Breast epithelium (tissue), 4 donors: ENCODE results near the gene HMGCLL1. TPM values are rescaled to one million over a fixed set of nuclear protein-coding genes. Genes with fewer than 3 reads are reported as not detected.

Experiments
- DNase-seq, 2 donors: peaks; one replicate each; pipeline ENCODE4 v3.0.0-alpha.2; 2019; ENCODE audit warnings: low spot score in 2 of 2
- H3K27ac ChIP-seq, 2 donors: fragments of 200-600 bp; sonication (generic) in 1 of 2; one replicate each; pipeline ENCODE4 v1.5.1; 2016 to 2019; ENCODE audit warnings: mild to moderate bottlenecking in 1 of 2
- H3K27me3 ChIP-seq, 2 donors: fragments of 200-600 bp; sonication (generic) in 1 of 2; one replicate each; pipeline versions ENCODE4 v1.5.1 to v1.6.0; 2017 to 2019; ENCODE audit warnings: control low read depth in 1 of 2, mild to moderate bottlenecking in 1 of 2
- H3K36me3 ChIP-seq: fragments of 200-600 bp; one replicate; pipeline ENCODE4 v1.5.1; 2019
- H3K4me1 ChIP-seq, 2 donors: fragments of 200-600 bp; sonication (generic); one replicate each; pipeline ENCODE4 v1.5.1; 2016 to 2019; ENCODE audit warnings: control low read depth in 1 of 2
- H3K4me3 ChIP-seq, 3 donors: fragments of 200-600 bp; sonication (generic); 1 replicate in 2 of 3; 2 replicates in 1 of 3; pipeline ENCODE4 v1.5.1; 2016 to 2019; ENCODE audit warnings: mild to moderate bottlenecking in 3 of 3, moderate library complexity in 2 of 3
- H3K9me3 ChIP-seq, 2 donors: fragments of 200-600 bp; sonication (generic) in 1 of 2; one replicate each; pipeline ENCODE4 v1.5.1; 2016 to 2019; ENCODE audit warnings: control low read depth in 1 of 2
- POLR2A ChIP-seq: fragments of 450-650 bp; IDR thresholded peaks from one replicate; pipeline ENCODE4 v1.6.1; 2016; ENCODE audit warnings: antibody characterized with exemption, mild to moderate bottlenecking, moderate library complexity
- POLR2AphosphoS5 ChIP-seq, 3 donors: sonication (generic); formaldehyde crosslinking; IDR thresholded peaks; one replicate each; pipeline ENCODE4 v1.6.1; 2017; ENCODE audit warnings: antibody characterized with exemption in 3 of 3
- intact Hi-C: fragments of 100-400 bp; cut with DNase I; formaldehyde crosslinking; loops from one replicate; pipeline ENCODE4 v1.15.1; 2023; ENCODE audit warnings: low total_unique reads
- total RNA-seq, 3 donors: library from RNA; depleted of rRNA; stranded (reverse); fragments of >200 nt; gene quantifications; one replicate each; pipeline ENCODE4 v1.1.0, GENCODE V29; 2016
- TF ChIP-seq, protein P1 (sequence below), 3 donors: fragments of 450-650 bp; IDR thresholded peaks; one replicate each; pipeline ENCODE4 v1.5.1; 2016 to 2017; ENCODE audit warnings: antibody characterized with exemption in 3 of 3, mild to moderate bottlenecking in 3 of 3, moderate library complexity in 3 of 3

The HMGCLL1 gene
- total RNA-seq, 3 donors from 2014 or later: 2.6 to 6.9 (median 3.7) TPM

DNA sequence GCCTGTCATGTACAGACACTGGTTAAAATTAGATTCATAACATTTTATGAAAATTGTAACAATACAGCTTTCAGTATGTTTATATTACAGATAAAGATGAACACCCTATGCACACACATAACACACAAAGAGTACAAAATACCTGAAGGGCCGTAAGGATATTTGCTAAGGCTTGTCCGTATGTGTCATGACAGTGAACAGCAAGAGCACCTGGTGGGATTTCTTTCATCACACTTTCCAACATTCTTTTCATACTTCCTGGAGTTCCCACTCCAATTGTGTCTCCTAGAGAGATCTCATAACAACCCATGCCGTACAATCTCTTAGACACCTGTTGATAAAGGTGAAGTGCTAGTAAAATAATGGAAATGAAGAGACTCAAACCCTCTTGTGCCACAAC lies 83.7 kb downstream of the HMGCLL1 start:
- Histone ChIP-seq H3K4me3 (no peak overlapping the region), H3K27me3 (no peaks in the 10 kb centered on the region), H3K36me3 (no peaks in the 10 kb centered on the region), H3K27ac (no peak overlapping the region), H3K9me3 (no peaks in the 10 kb centered on the region), H3K4me1 (no peaks in the 10 kb centered on the region)
- TF ChIP-seq POLR2A: no peak
- no peak for TF ChIP-seq POLR2AphosphoS5 (IDR thresholded peaks at IDR 0.05)
- TF ChIP-seq, protein P1, sequence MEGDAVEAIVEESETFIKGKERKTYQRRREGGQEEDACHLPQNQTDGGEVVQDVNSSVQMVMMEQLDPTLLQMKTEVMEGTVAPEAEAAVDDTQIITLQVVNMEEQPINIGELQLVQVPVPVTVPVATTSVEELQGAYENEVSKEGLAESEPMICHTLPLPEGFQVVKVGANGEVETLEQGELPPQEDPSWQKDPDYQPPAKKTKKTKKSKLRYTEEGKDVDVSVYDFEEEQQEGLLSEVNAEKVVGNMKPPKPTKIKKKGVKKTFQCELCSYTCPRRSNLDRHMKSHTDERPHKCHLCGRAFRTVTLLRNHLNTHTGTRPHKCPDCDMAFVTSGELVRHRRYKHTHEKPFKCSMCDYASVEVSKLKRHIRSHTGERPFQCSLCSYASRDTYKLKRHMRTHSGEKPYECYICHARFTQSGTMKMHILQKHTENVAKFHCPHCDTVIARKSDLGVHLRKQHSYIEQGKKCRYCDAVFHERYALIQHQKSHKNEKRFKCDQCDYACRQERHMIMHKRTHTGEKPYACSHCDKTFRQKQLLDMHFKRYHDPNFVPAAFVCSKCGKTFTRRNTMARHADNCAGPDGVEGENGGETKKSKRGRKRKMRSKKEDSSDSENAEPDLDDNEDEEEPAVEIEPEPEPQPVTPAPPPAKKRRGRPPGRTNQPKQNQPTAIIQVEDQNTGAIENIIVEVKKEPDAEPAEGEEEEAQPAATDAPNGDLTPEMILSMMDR (IDR thresholded peaks at IDR 0.05): no peak
- intact Hi-C loops: no loop called here
- no peak for DNase-seq

DNA sequence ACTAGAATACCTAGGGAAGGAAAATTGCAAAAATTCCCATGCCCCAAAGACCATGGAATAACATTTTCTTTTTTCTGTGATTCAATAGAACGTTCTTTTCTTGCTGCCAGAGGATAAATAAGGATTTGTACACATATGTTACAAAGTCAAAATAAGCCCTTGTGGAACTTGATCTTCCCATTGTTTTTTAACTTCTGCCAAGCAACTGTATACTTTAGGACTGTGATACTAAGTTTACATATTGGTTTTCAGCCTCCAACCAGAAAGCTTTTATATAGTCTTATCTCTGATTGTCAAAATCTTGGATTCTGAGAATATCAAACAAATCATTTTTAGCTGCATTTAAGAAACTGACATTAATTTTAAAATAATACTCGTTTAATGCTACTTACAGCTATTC lies 84.6 kb downstream of the HMGCLL1 start:
- Histone ChIP-seq H3K36me3 (no peaks in the 10 kb centered on the region), H3K4me3 (no peak overlapping the region), H3K4me1 (no peaks in the 10 kb centered on the region), H3K9me3 (no peaks in the 10 kb centered on the region), H3K27me3 (no peaks in the 10 kb centered on the region), H3K27ac (no peak overlapping the region)
- intact Hi-C loops: no loop called here
- TF ChIP-seq POLR2AphosphoS5 (IDR thresholded peaks at IDR 0.05): no peak
- TF ChIP-seq POLR2A: no peak
- TF ChIP-seq, protein P1 (IDR thresholded peaks at IDR 0.05): no peak
- no peak for DNase-seq

DNA sequence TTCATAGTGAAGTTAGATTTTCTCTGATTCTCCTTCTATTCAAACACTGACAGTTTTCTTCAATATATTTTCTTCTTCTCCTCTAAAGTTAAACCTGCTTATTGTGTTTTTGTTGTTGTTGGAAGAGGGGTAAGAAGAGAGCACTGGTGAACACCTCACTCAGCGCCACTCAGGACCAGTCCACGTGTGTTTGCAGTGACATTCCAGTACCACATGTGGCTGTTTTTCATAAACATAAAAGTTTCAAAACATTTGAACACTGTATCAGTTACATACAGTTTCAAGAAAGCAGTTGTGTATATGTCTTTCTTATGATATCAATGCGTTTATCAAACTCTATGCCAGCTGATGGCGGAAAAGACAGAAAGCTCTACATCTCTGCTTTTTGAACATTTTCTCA lies 86.7 kb downstream of the HMGCLL1 start:
- DNase-seq: no peak
- H3K27me3 ChIP-seq: no peaks in the 10 kb centered on the region
- TF ChIP-seq POLR2A (no peak), POLR2AphosphoS5 (IDR thresholded peaks at IDR 0.05) (no peak)
- TF ChIP-seq, protein P1 (IDR thresholded peaks at IDR 0.05): no peak
- no peaks in the 10 kb centered on the region for H3K4me1 ChIP-seq
- H3K36me3 ChIP-seq: no peaks in the 10 kb centered on the region
- intact Hi-C loops: no loop called here
- H3K9me3 ChIP-seq: no peaks in the 10 kb centered on the region
- no peak overlapping the region for H3K4me3 ChIP-seq
- H3K27ac ChIP-seq: no peak overlapping the region

DNA sequence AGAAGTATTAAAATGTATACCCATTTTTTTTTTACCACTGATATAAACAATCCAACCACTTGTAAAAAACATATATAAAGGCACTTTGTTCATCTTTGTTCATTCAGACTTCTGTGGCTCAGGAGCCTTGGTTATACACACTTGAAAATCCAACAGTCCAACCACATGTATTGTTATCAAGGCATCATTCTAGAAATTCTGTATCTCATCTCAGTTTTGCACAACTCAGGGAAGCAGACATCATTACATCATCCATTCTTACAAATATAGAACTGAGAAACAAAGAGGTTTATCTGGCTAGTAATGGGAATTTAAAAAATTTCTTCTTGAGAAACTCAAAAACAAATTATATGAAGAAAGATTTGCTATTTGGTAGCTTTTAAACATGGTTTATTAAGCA lies 88.1 kb downstream of the HMGCLL1 start:
- Histone ChIP-seq H3K27me3 (no peaks in the 10 kb centered on the region), H3K27ac (no peak overlapping the region), H3K4me1 (no peaks in the 10 kb centered on the region), H3K9me3 (no peaks in the 10 kb centered on the region), H3K4me3 (no peak overlapping the region), H3K36me3 (no peaks in the 10 kb centered on the region)
- TF ChIP-seq POLR2AphosphoS5 (IDR thresholded peaks at IDR 0.05): no peak
- TF ChIP-seq, protein P1 (IDR thresholded peaks at IDR 0.05): no peak
- no peak for TF ChIP-seq POLR2A
- intact Hi-C loops: no loop called here
- no peak for DNase-seq

DNA sequence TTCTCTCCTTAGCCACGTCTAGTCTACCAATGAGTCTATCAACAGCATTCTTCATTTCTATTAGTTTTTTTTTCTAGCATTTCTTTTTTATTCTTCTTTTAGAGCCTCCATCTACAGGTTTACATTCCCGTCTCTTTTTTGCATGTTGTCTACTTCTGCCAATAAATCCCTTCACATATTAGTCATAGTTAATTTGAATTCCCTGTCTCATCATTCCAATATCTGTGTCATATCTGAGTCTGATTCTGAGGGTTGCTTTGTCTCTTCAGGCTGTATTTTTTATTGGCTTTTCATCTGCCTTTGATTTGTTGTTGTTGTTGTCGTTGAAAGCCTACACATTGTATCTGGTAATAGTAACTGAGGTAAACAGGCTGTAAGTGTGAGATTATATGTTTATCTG lies 104.6 kb downstream of the HMGCLL1 start:
- Histone ChIP-seq H3K27me3 (no peaks in the 10 kb centered on the region), H3K4me3 (no peak overlapping the region), H3K4me1 (no peaks in the 10 kb centered on the region), H3K36me3 (no peaks in the 10 kb centered on the region), H3K27ac (no peak overlapping the region), H3K9me3 (no peaks in the 10 kb centered on the region)
- intact Hi-C loops: no loop called here
- TF ChIP-seq, protein P1 (IDR thresholded peaks at IDR 0.05): no peak
- TF ChIP-seq POLR2A (no peak), POLR2AphosphoS5 (IDR thresholded peaks at IDR 0.05) (no peak)
- no peak for DNase-seq
